GM10847 (cell line): Measurements from ENCODE around the gene HS6ST3.

Source experiments
- POLR2A ChIP-seq: IDR thresholded peaks from 2 replicates; pipeline ENCODE4 v1.6.1; 2011; ENCODE audit not compliant: insufficient read length; ENCODE audit errors: extremely low read depth

The HS6ST3 gene

GRCh38 chr13:96500953-96501352 lies 411.0 kb downstream of the HS6ST3 start:
- no peak for TF ChIP-seq POLR2A

GRCh38 chr13:96503481-96503880 lies 413.6 kb downstream of the HS6ST3 start:
- TF ChIP-seq POLR2A = no peak

DNA sequence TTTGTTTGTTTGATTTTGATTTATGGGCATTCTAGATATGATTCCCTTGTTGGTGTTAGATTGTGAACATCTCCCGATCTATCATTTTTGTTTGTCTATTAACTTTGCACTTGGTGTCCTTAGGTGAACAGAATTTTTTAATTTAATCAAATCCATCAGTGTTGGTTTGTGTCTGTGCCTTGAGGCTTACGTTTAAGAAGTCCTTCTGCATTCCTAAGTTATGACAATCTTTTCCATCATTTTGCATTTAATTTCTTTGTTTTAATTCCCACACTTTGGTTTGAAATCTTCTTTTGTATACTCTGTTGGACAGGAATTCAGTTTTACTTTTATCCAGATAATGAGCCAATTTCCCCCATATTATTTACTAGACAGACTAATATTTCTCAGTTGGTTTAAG lies 421.7 kb downstream of the HS6ST3 start:
- no peak for TF ChIP-seq POLR2A

GRCh38 chr13:96519380-96519779 lies 429.5 kb downstream of the HS6ST3 start:
- TF ChIP-seq POLR2A = no peak

DNA sequence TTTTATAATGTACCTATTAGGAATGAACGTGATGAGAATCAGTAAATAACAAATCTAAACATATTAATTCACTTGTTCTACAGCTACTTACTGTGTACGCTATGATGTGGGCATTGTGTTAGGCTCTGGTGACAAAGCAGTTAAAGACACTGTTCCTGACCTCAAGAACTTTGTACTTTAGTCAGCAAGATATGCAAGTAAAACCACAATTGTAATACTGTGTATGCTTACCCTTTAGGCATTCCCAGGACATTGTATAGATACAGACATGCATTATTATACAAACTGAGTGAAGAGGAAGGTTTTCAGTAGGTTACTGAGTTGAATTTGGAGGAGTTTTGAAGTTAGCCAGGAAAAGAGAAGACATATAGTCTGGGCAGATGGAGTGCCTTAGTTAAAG lies 435.8 kb downstream of the HS6ST3 start:
- no peak for TF ChIP-seq POLR2A

GRCh38 chr13:96527497-96527896 lies 437.6 kb downstream of the HS6ST3 start:
- TF ChIP-seq POLR2A = no peak

DNA sequence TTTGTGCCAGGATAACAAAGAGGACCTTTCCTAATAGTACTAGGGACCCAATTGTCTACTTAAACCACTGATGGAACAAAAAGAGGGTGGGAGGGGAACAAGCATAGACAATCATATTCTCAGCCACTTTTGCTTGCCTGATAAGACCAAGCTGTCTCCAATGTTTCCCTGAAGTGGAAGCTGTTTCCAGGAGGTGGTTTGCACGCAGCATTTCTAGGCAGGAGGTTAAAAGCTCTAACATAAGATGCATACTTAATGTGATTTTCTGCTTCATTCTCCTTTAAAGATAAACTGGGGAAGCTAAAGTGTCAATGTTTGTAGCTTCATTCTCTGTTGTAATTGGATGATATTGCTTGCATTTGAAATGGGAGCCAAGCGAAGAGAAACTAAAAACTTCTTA lies 442.9 kb downstream of the HS6ST3 start:
- no peak for TF ChIP-seq POLR2A

- TF ChIP-seq POLR2A = no peak
These were observed 443.5 kb downstream of the HS6ST3 start for GRCh38 chr13:96533408-96533807.

DNA sequence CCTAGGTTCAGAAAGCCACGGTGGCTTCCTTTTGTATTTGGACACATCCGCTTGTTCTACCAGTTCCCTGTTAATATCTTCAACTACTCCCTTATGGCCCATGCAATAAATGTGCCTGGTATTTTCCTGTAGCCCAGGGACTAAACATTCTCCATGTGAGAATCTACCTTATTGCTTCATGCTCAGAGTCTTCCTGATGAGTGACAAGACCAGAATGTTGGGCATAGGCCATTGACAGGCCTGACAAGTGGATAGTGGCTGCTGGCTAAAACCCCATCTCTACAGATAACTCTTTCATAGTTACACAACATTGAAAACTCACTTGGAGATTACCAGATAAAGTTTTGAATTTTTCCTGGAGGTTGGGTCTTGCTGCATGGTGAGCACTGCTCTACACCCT lies 449.9 kb downstream of the HS6ST3 start:
- no peak for TF ChIP-seq POLR2A

- TF ChIP-seq POLR2A = no peak
These were observed 450.8 kb downstream of the HS6ST3 start for GRCh38 chr13:96540670-96541069.

DNA sequence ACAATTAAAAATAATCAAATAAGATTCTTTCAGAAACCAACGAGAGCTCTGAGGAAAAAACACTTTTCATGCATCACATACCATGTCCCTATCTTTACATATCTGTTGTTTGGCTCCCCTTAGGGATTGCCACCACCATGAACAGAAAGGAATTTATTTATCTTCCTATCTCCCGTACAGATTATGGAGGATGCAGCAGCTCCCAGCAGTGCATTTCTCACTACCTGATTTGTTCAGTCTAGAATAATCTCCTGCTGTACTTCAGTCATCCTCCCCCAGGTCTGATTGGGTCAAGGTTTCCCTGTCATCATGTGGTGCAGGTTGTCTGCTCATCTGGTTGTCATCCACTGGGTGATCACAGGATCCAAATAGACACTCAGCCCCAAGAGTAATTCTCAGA lies 453.1 kb downstream of the HS6ST3 start:
- no peak for TF ChIP-seq POLR2A

- TF ChIP-seq POLR2A = no peak
These were observed 455.1 kb downstream of the HS6ST3 start for GRCh38 chr13:96544957-96545356.

DNA sequence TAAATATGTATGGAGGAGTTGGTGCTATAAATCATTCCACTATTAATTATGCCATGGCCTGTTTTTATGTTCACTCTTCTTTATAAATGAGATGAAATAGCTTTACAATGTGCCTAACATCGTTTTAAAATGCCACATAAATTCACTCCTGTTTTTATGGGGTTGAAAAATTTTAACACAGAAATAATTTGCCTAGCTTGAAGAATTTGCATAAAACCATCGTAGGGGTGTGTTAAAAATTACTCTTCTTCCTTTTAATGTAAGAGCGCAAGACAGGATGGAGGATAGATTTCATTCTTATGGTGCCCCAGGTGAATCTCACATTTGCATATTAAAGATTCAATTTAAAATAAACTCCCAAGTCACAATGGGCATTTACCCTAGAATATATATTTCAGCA lies 456.6 kb downstream of the HS6ST3 start:
- TF ChIP-seq POLR2A = no peak

DNA sequence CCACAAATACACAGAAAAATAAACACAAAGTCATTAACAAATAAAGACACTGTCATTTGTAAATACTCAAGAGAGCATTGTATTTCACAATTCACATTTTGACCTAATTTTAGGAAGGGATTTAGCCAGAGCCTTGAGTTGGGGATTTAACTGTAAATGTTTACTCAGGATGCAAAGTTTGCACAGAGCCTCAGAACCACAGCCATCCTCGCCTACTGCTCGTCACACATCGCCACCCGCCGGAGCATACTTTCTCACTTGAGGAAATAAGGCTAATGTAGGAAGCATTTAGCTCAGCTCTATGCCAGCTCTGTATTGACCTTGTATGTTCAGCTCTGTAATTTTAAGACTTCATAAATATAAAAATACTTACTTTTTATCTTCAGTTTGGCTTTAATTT lies 461.6 kb downstream of the HS6ST3 start:
- no peak for TF ChIP-seq POLR2A

DNA sequence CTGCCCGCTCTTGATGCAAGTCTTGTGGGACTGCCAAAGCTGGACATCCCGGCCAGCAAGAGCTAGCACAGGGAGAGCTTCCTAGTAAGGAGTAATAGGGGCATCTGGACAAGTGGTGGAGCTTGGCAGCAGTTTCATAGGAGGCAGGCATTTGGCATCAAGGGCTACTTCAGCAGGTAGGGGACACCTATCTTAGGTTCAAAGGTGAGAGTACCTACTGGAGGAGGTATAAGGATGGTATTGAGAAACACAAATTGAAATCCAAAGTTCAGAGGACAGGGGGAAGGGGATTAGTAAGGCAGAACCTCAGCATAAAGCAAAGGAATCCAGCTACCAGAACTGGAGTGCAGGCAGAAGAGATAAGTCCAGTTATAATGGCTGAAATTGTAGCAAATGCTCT lies 462.7 kb downstream of the HS6ST3 start:
- no peak for TF ChIP-seq POLR2A

GRCh38 chr13:96553796-96554195 lies 463.9 kb downstream of the HS6ST3 start:
- TF ChIP-seq POLR2A = no peak

GRCh38 chr13:96573563-96573962 lies 483.7 kb downstream of the HS6ST3 start:
- no peak for TF ChIP-seq POLR2A
